IMR-90 (cell line): ENCODE results near the gene H2BW1. TPM values are rescaled to one million over a fixed set of nuclear protein-coding genes. Genes with fewer than 3 reads are reported as not detected.

Experiments used
- ATAC-seq: fragments of 200-7000 bp; cut with Tn5 transposase; 2 replicates; pipeline ENCODE4 v1.9.1; 2020; ENCODE audit warnings: low read depth, mild to moderate bottlenecking, moderate library complexity
- BruUV-seq: library from RNA; stranded (reverse); fragments of 400-500 nt; replicated peaks from 2 replicates; lab custom pipeline; 2021; lab: Mats Ljungman, UMichigan
- CTCF ChIA-PET: fragments of 300-600 bp; formaldehyde crosslinking; extraction: SDS; loops from one replicate; lab custom pipeline; 2021; ENCODE audit warnings: antibody characterized with exemption; lab: Yijun Ruan, JAX
- POLR2A ChIA-PET: fragments of 300-600 bp; sonication (Branson Sonifier 250); formaldehyde crosslinking; loops from one replicate; lab custom pipeline; 2022; ENCODE audit warnings: antibody characterized with exemption; ENCODE audit not compliant: unreplicated experiment; lab: Charles Lee
- DNase-seq: peaks from one replicate; pipeline ENCODE4 v3.0.0; 2013
- H2AFZ ChIP-seq: replicated peaks from 2 replicates; pipeline ENCODE3; 2013; ENCODE audit warnings: low read length, mild to moderate bottlenecking; ENCODE audit not compliant: poor library complexity
- H2AK5ac ChIP-seq: 2 replicates; pipeline ENCODE4 v1.6.1; 2013; ENCODE audit warnings: low read depth, low read length, inconsistent platforms
- H2AK9ac ChIP-seq: replicated peaks from 2 replicates; pipeline ENCODE3; 2013; ENCODE audit warnings: mild to moderate bottlenecking, low read depth, low read length, moderate library complexity; ENCODE audit not compliant: poor library complexity
- H2BK120ac ChIP-seq: 2 replicates; pipeline ENCODE4 v1.6.1; 2013; ENCODE audit warnings: low read depth, low read length, inconsistent platforms
- H2BK15ac ChIP-seq: 3 replicates; pipeline ENCODE4 v1.6.1; 2013; ENCODE audit warnings: low read depth, low read length, inconsistent platforms
- H2BK20ac ChIP-seq: 2 replicates; pipeline ENCODE4 v1.6.1; 2013; ENCODE audit warnings: low read depth, mild to moderate bottlenecking, inconsistent platforms, low read length, moderate library complexity
- H2BK5ac ChIP-seq: 2 replicates; pipeline ENCODE4 v1.6.1; 2013; ENCODE audit warnings: mild to moderate bottlenecking, low read depth, low read length, inconsistent platforms; ENCODE audit not compliant: poor library complexity, severe bottlenecking
- H3K14ac ChIP-seq: replicated peaks from 2 replicates; pipeline ENCODE4 v1.6.1; 2013; ENCODE audit warnings: low read depth, low read length, inconsistent platforms
- H3K18ac ChIP-seq: 2 replicates; pipeline ENCODE4 v1.6.1; 2013; ENCODE audit warnings: low read depth, low read length, control low read depth
- H3K23ac ChIP-seq: 2 replicates; pipeline ENCODE4 v1.6.1; 2013; ENCODE audit warnings: low read depth, low read length, inconsistent platforms
- H3K27ac ChIP-seq: 2 replicates; pipeline ENCODE4 v1.5.1; 2013; ENCODE audit warnings: mild to moderate bottlenecking, control low read depth, low read length; ENCODE audit not compliant: insufficient read depth
- H3K27me3 ChIP-seq: 2 replicates; pipeline ENCODE4 v1.6.1; 2013; ENCODE audit warnings: low read length; ENCODE audit not compliant: control insufficient read depth, insufficient read depth
- H3K36me3 ChIP-seq: 2 replicates; pipeline ENCODE4 v1.6.1; 2013; ENCODE audit warnings: low read length, mixed read lengths; ENCODE audit not compliant: control insufficient read depth, insufficient read depth
- H3K4ac ChIP-seq: 2 replicates; pipeline ENCODE4 v1.6.1; 2013; ENCODE audit warnings: low read depth, low read length, inconsistent platforms
- H3K4me1 ChIP-seq: 2 replicates; pipeline ENCODE4 v1.6.1; 2013; ENCODE audit warnings: low read length, mixed read lengths; ENCODE audit not compliant: control insufficient read depth, insufficient read depth
- H3K4me2 ChIP-seq: 2 replicates; pipeline ENCODE4 v1.6.1; 2013; ENCODE audit warnings: low read depth, mild to moderate bottlenecking, control low read depth, low read length, moderate library complexity
- H3K4me3 ChIP-seq: 2 replicates; pipeline ENCODE4 v1.5.1; 2013; ENCODE audit warnings: low read depth, mild to moderate bottlenecking, control low read depth, low read length, moderate library complexity; ENCODE audit not compliant: insufficient read depth
- H3K56ac ChIP-seq: 2 replicates; pipeline ENCODE4 v1.6.1; 2013; ENCODE audit warnings: low read length, inconsistent platforms; ENCODE audit not compliant: insufficient read depth; ENCODE audit errors: extremely low read depth
- H3K79me1 ChIP-seq, 2 experiments: 2 replicates each; pipeline ENCODE4 v1.6.1; 2013; ENCODE audit warnings: low read length in 2 of 2, inconsistent platforms in 1 of 2, low read depth in 1 of 2
- H3K9ac ChIP-seq: 2 replicates; pipeline ENCODE4 v1.6.1; 2013; ENCODE audit warnings: low read depth, low read length, control low read depth
- H3K9me1 ChIP-seq: 2 replicates; pipeline ENCODE4 v1.6.1; 2013; ENCODE audit warnings: low read length, inconsistent platforms; ENCODE audit not compliant: insufficient read depth
- H3K9me3 ChIP-seq: 2 replicates; pipeline ENCODE4 v1.6.1; 2013; ENCODE audit warnings: low read length; ENCODE audit not compliant: control insufficient read depth, insufficient read depth
- H4K20me1 ChIP-seq: 2 replicates; pipeline ENCODE4 v1.6.1; 2013; ENCODE audit warnings: low read length, inconsistent platforms; ENCODE audit not compliant: insufficient read depth
- H4K5ac ChIP-seq: 2 replicates; pipeline ENCODE4 v1.6.1; 2013; ENCODE audit warnings: mild to moderate bottlenecking, low read depth, low read length, control low read depth
- H4K8ac ChIP-seq, 2 experiments: 2 replicates each; pipeline ENCODE4 v1.6.1; 2013; ENCODE audit warnings: low read depth in 2 of 2, low read length in 2 of 2, control low read depth in 1 of 2, inconsistent platforms in 1 of 2
- H4K91ac ChIP-seq: 2 replicates; pipeline ENCODE4 v1.6.1; 2013; ENCODE audit warnings: low read depth, low read length, inconsistent platforms; ENCODE audit not compliant: insufficient read depth
- BHLHE40 ChIP-seq: fragments of 150-350 bp; IDR thresholded peaks from 2 replicates; pipeline ENCODE4 v1.6.1; 2016; ENCODE audit warnings: mild to moderate bottlenecking, low read depth, low read length
- CEBPB ChIP-seq: IDR thresholded peaks from 2 replicates; pipeline ENCODE4 v1.6.1; 2012; ENCODE audit warnings: low read depth, low read length, improper control_type of control experiment
- CHD1 ChIP-seq: IDR thresholded peaks from 2 replicates; pipeline ENCODE4 v1.6.1; 2012; ENCODE audit warnings: low read depth, low read length, improper control_type of control experiment
- FOS ChIP-seq: fragments of 150-350 bp; IDR thresholded peaks from 2 replicates; pipeline ENCODE4 v1.6.1; 2016; ENCODE audit warnings: low read depth, low read length
- MAFK ChIP-seq: IDR thresholded peaks from 2 replicates; pipeline ENCODE4 v1.6.1; 2012; ENCODE audit warnings: low read depth, low read length, improper control_type of control experiment
- MXI1 ChIP-seq: IDR thresholded peaks from 2 replicates; pipeline ENCODE4 v1.6.1; 2012; ENCODE audit warnings: low read depth, mild to moderate bottlenecking, low read length, moderate library complexity, borderline replicate concordance
- NFE2L2 ChIP-seq: fragments of 150-350 bp; IDR thresholded peaks from 2 replicates; pipeline ENCODE4 v1.6.1; 2016; ENCODE audit warnings: low read depth, mild to moderate bottlenecking, low read length
- POLR2A ChIP-seq: IDR thresholded peaks from 2 replicates; pipeline ENCODE4 v1.6.1; 2012; ENCODE audit warnings: mild to moderate bottlenecking, low read depth, low read length
- RAD21 ChIP-seq: IDR thresholded peaks from 2 replicates; pipeline ENCODE4 v1.6.1; 2012; ENCODE audit warnings: low read length, improper control_type of control experiment
- RCOR1 ChIP-seq: IDR thresholded peaks from 2 replicates; pipeline ENCODE4 v1.6.1; 2012; ENCODE audit warnings: mild to moderate bottlenecking, low read length, improper control_type of control experiment; ENCODE audit not compliant: insufficient replicate concordance
- RFX5 ChIP-seq: IDR thresholded peaks from 2 replicates; pipeline ENCODE4 v1.8.0; 2012; ENCODE audit warnings: low read depth, mild to moderate bottlenecking, low read length, moderate library complexity
- SMC3 ChIP-seq: fragments of 150-350 bp; IDR thresholded peaks from 2 replicates; pipeline ENCODE4 v1.6.1; 2016; ENCODE audit warnings: low read depth, mild to moderate bottlenecking, antibody characterized with exemption, low read length, moderate library complexity
- WGBS, 2 experiments: methylation state at CpG; one replicate each; pipeline versions ENCODE4 v1.1.5 to v1.1.7; 2013; ENCODE audit warnings: missing lambda C conversion rate in 2 of 2; ENCODE audit not compliant: insufficient read length in 1 of 2; ENCODE audit errors: extremely low coverage in 2 of 2; 5-methylcytosine and 5-hydroxymethylcytosine counted together
- dilution Hi-C: fragments of 300-500 bp; cut with HindIII; formaldehyde crosslinking; loops from one replicate; pipeline ENCODE4 v1.14.3; 2018; ENCODE audit warnings: low sequenced_read_pairs; ENCODE audit not compliant: unreplicated experiment
- in situ Hi-C: fragments of 300-500 bp; cut with MboI; formaldehyde crosslinking; loops from 3 replicates; pipeline ENCODE4 v1.14.3; 2019; ENCODE audit warnings: low sequenced_read_pairs, inconsistent platforms, mixed read lengths
- intact Hi-C: fragments of 100-400 bp; cut with micrococcal nuclease; formaldehyde crosslinking; loops from 2 replicates; pipeline ENCODE4 v1.10.0; 2022
- polyA plus RNA-seq, 3 experiments: library from polyadenylated mRNA; depleted of rRNA; stranded (reverse); fragments of >200 nt; gene quantifications; 2 replicates each; pipeline ENCODE4 v1.2.3, GENCODE V29; 2012; ENCODE audit warnings: low replicate concordance in 1 of 3
- total RNA-seq: library from RNA; depleted of rRNA; stranded (reverse); fragments of >200 nt; gene quantifications from 2 replicates; pipeline ENCODE4 v1.2.3, GENCODE V29; 2012
- TF ChIP-seq, protein P1 (sequence below): fragments of 150-350 bp; IDR thresholded peaks from 2 replicates; pipeline ENCODE4 v1.6.1; 2016; ENCODE audit warnings: low read depth, mild to moderate bottlenecking, low read length, moderate library complexity, borderline replicate concordance
- TF ChIP-seq, protein P2 (sequence below): conservative IDR thresholded peaks from 2 replicates; pipeline ENCODE4 v1.5.1; 2012; ENCODE audit warnings: mild to moderate bottlenecking, low read depth, low read length, improper control_type of control experiment
- TF ChIP-seq, protein P3 (sequence below): fragments of 150-350 bp; IDR thresholded peaks from 2 replicates; pipeline ENCODE4 v1.6.1; 2017; ENCODE audit warnings: mild to moderate bottlenecking, antibody characterized with exemption, low read length, low read depth

H2BW1 gene
- total and polyA plus RNA-seq, 2 of the 4 experiments (the other 2 are of a cell fraction): not detected

DNA sequence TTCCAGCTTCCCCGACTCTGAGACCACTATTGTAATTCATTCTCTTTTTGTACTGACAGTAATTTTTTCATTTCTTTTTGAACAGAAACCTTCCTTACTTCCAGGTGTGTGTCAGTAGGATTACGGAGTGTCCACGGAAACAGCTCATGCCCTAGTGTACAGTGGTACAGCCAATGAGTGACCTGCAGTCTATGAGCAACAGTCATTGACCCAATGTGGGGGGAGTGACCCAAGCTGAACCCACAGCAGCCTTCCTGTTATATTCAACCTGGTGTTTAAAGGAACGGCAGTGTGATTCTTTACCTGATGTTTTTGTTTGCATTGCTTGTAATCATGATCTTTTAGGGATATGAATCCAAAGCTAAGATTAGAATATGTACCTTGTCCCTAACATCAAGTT is 27.5 kb upstream of the H2BW1 start:
- in situ Hi-C loops (no loop called here), intact Hi-C loops (no loop called here)
- POLR2A ChIA-PET: no interaction called here

More for the DNA sequence above, 27.5 kb upstream of the H2BW1 start:
- no CpG with 5 or more reads among the region's 4 CpGs for WGBS, 2 experiments
- Histone ChIP-seq H2AFZ (no peak overlapping the region), H2AK5ac (no peak overlapping the region), H3K27ac (no peak overlapping the region), H4K5ac (no peak overlapping the region), H3K9me1 (no peaks in the 10 kb centered on the region), H3K36me3 (no peaks in the 10 kb centered on the region), H3K23ac (no peak overlapping the region), H2AK9ac (no peak overlapping the region), H4K8ac (no peak overlapping the region), H3K14ac (no peak overlapping the region), H2BK15ac (no peak overlapping the region), H4K20me1 (no peaks in the 10 kb centered on the region), H2BK5ac (no peak overlapping the region), H3K4ac (no peak overlapping the region), H3K18ac (no peak overlapping the region), H3K9me3 (no peaks in the 10 kb centered on the region), H3K4me3 (no peak overlapping the region), H3K27me3 (peaks cover 4% of the 10 kb centered on the region), H3K56ac (no peak overlapping the region), H3K4me2 (no peak overlapping the region), H2BK20ac (no peak overlapping the region), H3K4me1 (no peaks in the 10 kb centered on the region), H2BK120ac (no peak overlapping the region), H3K9ac (no peak overlapping the region), H4K91ac (no peak overlapping the region), H3K79me1 (no peaks in the 10 kb centered on the region)
- CTCF ChIA-PET: no interaction called here
- ATAC-seq (no peak), DNase-seq (no peak)
- dilution Hi-C loops: no loop called here
- no TSS peak for BruUV-seq
- TF ChIP-seq FOS: no peak
- no peak for TF ChIP-seq MAFK
- TF ChIP-seq POLR2A: no peak
- TF ChIP-seq BHLHE40: no peak
- TF ChIP-seq, protein P1, sequence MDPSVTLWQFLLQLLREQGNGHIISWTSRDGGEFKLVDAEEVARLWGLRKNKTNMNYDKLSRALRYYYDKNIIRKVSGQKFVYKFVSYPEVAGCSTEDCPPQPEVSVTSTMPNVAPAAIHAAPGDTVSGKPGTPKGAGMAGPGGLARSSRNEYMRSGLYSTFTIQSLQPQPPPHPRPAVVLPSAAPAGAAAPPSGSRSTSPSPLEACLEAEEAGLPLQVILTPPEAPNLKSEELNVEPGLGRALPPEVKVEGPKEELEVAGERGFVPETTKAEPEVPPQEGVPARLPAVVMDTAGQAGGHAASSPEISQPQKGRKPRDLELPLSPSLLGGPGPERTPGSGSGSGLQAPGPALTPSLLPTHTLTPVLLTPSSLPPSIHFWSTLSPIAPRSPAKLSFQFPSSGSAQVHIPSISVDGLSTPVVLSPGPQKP: no peak
- no peak for TF ChIP-seq CHD1
- TF ChIP-seq MXI1: no peak
- no peak for TF ChIP-seq RAD21
- TF ChIP-seq RFX5: no peak
- TF ChIP-seq RCOR1: no peak
- no peak for TF ChIP-seq SMC3
- TF ChIP-seq CEBPB: no peak
- TF ChIP-seq, protein P2, sequence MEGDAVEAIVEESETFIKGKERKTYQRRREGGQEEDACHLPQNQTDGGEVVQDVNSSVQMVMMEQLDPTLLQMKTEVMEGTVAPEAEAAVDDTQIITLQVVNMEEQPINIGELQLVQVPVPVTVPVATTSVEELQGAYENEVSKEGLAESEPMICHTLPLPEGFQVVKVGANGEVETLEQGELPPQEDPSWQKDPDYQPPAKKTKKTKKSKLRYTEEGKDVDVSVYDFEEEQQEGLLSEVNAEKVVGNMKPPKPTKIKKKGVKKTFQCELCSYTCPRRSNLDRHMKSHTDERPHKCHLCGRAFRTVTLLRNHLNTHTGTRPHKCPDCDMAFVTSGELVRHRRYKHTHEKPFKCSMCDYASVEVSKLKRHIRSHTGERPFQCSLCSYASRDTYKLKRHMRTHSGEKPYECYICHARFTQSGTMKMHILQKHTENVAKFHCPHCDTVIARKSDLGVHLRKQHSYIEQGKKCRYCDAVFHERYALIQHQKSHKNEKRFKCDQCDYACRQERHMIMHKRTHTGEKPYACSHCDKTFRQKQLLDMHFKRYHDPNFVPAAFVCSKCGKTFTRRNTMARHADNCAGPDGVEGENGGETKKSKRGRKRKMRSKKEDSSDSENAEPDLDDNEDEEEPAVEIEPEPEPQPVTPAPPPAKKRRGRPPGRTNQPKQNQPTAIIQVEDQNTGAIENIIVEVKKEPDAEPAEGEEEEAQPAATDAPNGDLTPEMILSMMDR: no peak
- TF ChIP-seq, protein P3, sequence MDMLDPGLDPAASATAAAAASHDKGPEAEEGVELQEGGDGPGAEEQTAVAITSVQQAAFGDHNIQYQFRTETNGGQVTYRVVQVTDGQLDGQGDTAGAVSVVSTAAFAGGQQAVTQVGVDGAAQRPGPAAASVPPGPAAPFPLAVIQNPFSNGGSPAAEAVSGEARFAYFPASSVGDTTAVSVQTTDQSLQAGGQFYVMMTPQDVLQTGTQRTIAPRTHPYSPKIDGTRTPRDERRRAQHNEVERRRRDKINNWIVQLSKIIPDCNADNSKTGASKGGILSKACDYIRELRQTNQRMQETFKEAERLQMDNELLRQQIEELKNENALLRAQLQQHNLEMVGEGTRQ: no peak
- TF ChIP-seq NFE2L2: no peak
